DOHH2 (cell line): ENCODE measurements around the gene TBL1X.

Experiments
- H3F3A ChIP-seq: fragments of 200-600 bp; sonication (generic), shearing (Covaris generic); 2 replicates; pipeline ENCODE4 v1.6.0; 2016; ENCODE audit warnings: antibody characterized with exemption, mild to moderate bottlenecking; ENCODE audit not compliant: control insufficient read depth, insufficient read depth
- H3K27ac ChIP-seq: fragments of 200-600 bp; sonication (generic); 2 replicates; pipeline ENCODE4 v1.5.1; 2014; ENCODE audit warnings: low read depth, mild to moderate bottlenecking, low read length, moderate library complexity
- H3K27me3 ChIP-seq: fragments of 200-600 bp; sonication (generic); 2 replicates; pipeline ENCODE4 v1.6.1; 2014; ENCODE audit warnings: mild to moderate bottlenecking, low read length, mixed read lengths; ENCODE audit not compliant: control insufficient read depth
- H3K36me3 ChIP-seq: fragments of 200-600 bp; sonication (generic); 2 replicates; pipeline ENCODE4 v1.6.1; 2014; ENCODE audit warnings: mild to moderate bottlenecking, low read length, moderate library complexity, mixed read lengths; ENCODE audit not compliant: control insufficient read depth
- H3K4me1 ChIP-seq: fragments of 200-600 bp; sonication (generic); 2 replicates; pipeline ENCODE4 v1.6.1; 2014; ENCODE audit warnings: mild to moderate bottlenecking, low read length, mixed read lengths; ENCODE audit not compliant: control insufficient read depth
- H3K4me2 ChIP-seq: fragments of 200-600 bp; sonication (generic); 2 replicates; pipeline ENCODE4 v1.6.0; 2014; ENCODE audit warnings: mild to moderate bottlenecking, low read length, moderate library complexity
- H3K4me3 ChIP-seq: fragments of 200-600 bp; sonication (generic); 2 replicates; pipeline ENCODE4 v1.5.1; 2014; ENCODE audit warnings: mild to moderate bottlenecking, low read length, mixed read lengths
- H3K79me2 ChIP-seq: fragments of 200-600 bp; sonication (generic); 2 replicates; pipeline ENCODE4 v1.6.1; 2014; ENCODE audit warnings: mild to moderate bottlenecking, low read length, mixed read lengths; ENCODE audit not compliant: control insufficient read depth
- H3K9me2 ChIP-seq: fragments of 200-600 bp; sonication (generic); replicated peaks from 2 replicates; pipeline ENCODE4 v1.6.1; 2014; ENCODE audit warnings: mild to moderate bottlenecking, low read length, mixed read lengths; ENCODE audit not compliant: control insufficient read depth
- H3K9me3 ChIP-seq: fragments of 200-600 bp; sonication (generic); 2 replicates; pipeline ENCODE4 v1.6.1; 2014; ENCODE audit warnings: antibody characterized with exemption, low read length, mixed read lengths; ENCODE audit not compliant: control insufficient read depth, insufficient read depth
- H4K20me1 ChIP-seq: fragments of 200-600 bp; sonication (generic); 2 replicates; pipeline ENCODE4 v1.6.0; 2014; ENCODE audit warnings: low read depth, mild to moderate bottlenecking, antibody characterized with exemption, low read length, moderate library complexity; ENCODE audit not compliant: control insufficient read depth, insufficient read depth
- CTCF ChIP-seq: fragments of 200-600 bp; sonication (generic); IDR thresholded peaks from one replicate; pipeline ENCODE4 v1.5.1; 2014; ENCODE audit warnings: antibody characterized with exemption, mild to moderate bottlenecking, low read depth, low read length; ENCODE audit not compliant: poor library complexity, severe bottlenecking
- EZH2phosphoT487 ChIP-seq: fragments of 200-600 bp; sonication (generic); IDR thresholded peaks from 2 replicates; pipeline ENCODE4 v1.6.1; 2017; ENCODE audit warnings: borderline replicate concordance, mild to moderate bottlenecking, antibody characterized with exemption, low read length, moderate library complexity, mixed read lengths

The TBL1X gene

GRCh38 chrX:9749146-9749692, 284.4 kb downstream of the TBL1X start:
- H3K9me3 ChIP-seq: peaks cover 3% of the 10 kb centered on the region; the same call in 1 of the 2 replicates
- no peaks in the 10 kb centered on the region for H3K79me2 ChIP-seq
- no peaks in the 10 kb centered on the region for H4K20me1 ChIP-seq
- no peaks in the 10 kb centered on the region for H3K27me3 ChIP-seq
- no peak overlapping the region for H3K4me3 ChIP-seq
- no peaks in the 10 kb centered on the region for H3F3A ChIP-seq
- no peaks in the 10 kb centered on the region for H3K36me3 ChIP-seq
- no peaks in the 10 kb centered on the region for H3K9me2 ChIP-seq
- H3K4me1 ChIP-seq: peaks cover 11% of the 10 kb centered on the region
- no peak overlapping the region for H3K27ac ChIP-seq
- TF ChIP-seq EZH2phosphoT487 (no peak), CTCF (no peak)
- H3K4me2 ChIP-seq: no peak overlapping the region

GRCh38 chrX:9757366-9757765, 292.5 kb downstream of the TBL1X start:
- H3K4me2 ChIP-seq: no peak overlapping the region
- H3F3A ChIP-seq: no peaks in the 10 kb centered on the region
- no peak overlapping the region for H3K27ac ChIP-seq
- no peaks in the 10 kb centered on the region for H3K9me3 ChIP-seq
- no peaks in the 10 kb centered on the region for H3K9me2 ChIP-seq
- H3K36me3 ChIP-seq: no peaks in the 10 kb centered on the region
- H4K20me1 ChIP-seq: no peaks in the 10 kb centered on the region
- no peak overlapping the region for H3K4me3 ChIP-seq
- TF ChIP-seq CTCF (no peak), EZH2phosphoT487 (no peak)
- no peaks in the 10 kb centered on the region for H3K79me2 ChIP-seq
- no peaks in the 10 kb centered on the region for H3K27me3 ChIP-seq
- H3K4me1 ChIP-seq: no peaks in the 10 kb centered on the region

GRCh38 chrX:9758021-9758638, 293.3 kb downstream of the TBL1X start:
- Histone ChIP-seq H3K79me2 (no peaks in the 10 kb centered on the region), H3K27ac (no peak overlapping the region), H4K20me1 (no peaks in the 10 kb centered on the region), H3K27me3 (no peaks in the 10 kb centered on the region), H3K4me1 (no peaks in the 10 kb centered on the region), H3F3A (no peaks in the 10 kb centered on the region), H3K9me2 (no peaks in the 10 kb centered on the region), H3K4me3 (no peak overlapping the region), H3K36me3 (no peaks in the 10 kb centered on the region), H3K9me3 (no peaks in the 10 kb centered on the region), H3K4me2 (no peak overlapping the region)
- TF ChIP-seq EZH2phosphoT487 (no peak), CTCF (no peak)
